Measurements from ENCODE around the gene PSMG3.

The PSMG3 gene

DNA sequence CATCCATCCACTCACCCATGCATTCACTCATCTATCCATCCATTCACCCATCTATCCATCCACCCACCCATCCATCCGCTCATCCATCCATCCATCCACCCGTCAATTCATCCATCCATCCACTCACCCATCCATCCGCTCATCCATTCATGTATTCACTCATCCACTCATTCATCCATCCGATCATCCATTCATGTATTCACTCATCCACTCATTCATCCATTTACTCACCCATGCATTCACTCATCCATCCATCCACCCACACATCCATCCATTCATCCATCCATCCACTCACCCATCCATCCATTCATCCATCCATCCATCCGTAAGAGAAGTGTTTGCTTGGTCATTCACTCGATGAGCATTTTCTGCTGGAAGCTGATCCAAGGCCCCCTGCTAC, 8.7 kb upstream of the PSMG3 start:
- DNase-seq = no peak

GRCh38 chr7:1576521-1577253, 6.9 kb upstream of the PSMG3 start:
- no peak for DNase-seq

DNA sequence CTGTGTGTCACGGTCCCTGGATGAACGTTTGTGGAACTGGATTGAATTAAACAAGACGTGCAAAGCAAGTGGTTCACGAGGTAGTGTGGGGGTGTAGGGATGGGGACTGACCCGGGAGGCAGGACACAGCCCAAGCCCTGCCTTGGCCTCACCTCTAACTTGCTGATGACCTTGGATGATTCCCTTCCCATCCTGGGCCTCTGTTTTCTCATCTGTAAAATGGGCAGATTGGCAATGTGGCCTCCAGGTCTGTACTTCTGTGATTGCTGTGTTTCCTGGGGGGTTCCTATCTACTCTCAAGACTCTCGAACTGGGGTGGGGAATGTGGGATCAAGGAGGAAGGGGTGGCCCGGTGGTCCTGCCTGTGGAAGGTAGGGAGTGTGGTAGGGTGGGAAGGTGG, 6.0 kb upstream of the PSMG3 start:
- DNase-seq = no peak

DNA sequence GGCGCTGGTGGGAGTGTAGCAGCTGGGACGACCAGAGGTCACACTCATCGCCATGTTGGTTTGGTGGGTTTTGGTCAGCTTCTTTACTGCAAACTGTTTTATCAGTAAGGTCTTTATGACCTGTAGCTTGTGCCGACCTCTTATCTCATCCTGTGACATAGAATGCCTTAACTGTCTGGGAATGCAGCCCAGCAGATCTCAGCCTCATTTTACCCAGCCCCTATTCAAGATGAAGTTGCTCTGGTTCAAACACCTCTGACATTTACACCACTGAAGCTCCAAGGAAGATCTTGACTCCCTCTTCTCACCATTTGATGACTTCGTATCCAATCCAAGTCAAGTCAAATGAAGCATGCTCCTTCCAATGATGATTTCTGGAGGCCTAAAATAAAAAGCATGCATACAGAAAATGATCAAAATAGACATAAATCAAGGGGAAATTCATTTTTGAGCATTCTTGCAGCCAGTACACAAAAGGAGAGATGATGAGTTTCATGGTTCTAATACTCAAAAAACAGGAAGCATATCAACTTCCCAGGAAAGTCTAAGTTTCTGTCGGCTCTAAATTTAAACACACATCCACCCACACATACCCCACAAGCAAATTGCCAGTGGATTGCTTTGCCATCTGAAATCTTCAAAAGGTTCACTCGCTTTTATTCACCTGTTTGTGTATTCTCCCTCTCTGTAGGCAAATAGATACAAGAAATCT, 2.4 kb upstream of the PSMG3 start:
- no peak for DNase-seq

GRCh38 chr7:1569440-1569832, 396 bp downstream of the PSMG3 start:
- DNase-seq = no peak

DNA sequence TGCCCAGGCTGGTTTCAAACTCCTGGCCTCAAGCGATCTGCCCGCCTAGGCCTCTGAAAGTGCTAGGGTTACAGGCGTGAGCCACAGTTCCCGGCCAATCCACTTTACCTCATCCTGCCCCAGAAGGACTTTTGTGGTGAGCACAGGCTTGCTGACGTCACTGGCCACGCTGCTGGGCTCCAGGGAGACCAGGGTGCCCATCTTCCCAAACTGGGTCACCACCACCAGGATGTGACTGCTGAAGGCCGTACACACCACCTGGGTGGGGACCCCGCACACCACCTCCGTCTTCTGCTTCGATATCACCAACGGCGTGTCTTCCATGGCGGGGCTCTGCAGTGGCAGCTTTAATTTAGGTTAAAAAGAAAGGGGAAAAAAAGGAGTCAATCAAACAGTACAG, 816 bp downstream of the PSMG3 start:
- peak; percentile 39 to 46 for DNase-seq

DNA sequence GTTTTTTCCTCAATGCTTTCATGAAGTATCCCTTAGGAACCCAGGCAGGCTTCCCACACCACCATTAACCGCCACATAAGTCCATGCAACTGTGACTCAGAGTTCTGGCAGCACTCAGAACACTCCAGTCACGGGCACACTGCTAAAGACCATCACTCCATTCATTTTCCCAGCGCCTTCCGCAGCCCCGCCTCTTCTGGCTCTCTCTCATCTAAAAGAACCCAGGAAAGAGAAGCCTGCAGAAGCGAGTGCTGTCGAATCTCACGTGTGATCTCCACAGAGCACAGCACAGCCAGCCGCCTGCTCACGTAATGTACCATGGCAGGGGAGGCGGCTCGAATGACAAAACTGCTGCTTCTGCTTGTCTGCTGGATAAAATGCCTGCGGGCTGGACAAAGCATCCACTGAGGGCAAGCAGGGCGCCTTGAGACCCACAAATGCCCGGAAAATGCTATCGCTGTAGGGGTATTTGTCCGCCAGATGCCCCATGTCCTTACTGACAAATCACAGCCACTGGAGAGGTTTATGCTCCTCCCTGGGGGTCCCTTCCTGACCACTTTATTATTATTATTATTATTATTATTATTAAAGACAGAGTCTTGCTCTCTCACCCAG, 1.8 kb downstream of the PSMG3 start:
- DNase-seq = no peak

DNA sequence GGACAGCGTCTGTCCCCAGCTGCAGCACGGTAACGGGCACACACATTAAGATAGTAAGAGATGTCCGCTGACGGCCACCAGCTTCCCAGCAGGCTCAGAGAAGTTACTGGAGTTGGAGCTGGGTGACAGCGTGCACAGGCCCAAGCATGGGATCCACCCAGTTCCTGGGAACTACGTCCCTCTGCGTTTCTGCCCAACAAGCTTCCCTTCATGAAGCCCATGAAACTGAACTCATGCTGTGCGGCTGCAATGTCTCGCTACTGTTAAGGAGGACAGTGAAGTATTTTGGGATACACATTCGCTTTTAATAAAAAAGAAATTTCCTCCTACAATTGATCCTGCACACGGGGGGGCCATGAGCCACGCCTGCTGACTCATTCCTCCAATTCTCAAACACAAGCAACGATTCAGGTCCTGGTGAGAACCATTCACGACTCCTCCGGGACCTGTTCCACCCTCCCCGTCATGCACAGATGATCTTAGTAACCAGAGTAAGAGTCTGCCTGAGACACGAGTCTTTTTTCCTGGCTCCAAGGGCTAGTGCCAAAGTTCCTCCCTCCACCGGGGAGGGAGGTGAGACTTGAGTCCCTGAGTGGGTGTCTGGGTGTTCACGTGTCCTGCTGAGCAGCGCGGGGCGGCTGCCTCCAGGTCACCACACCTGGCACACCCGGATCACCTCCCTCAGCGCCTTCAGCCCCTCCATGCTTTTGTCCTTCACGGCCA, 2.6 kb downstream of the PSMG3 start:
- DNase-seq = no peak

- DNase-seq = no peak
Measured at GRCh38 chr7:1566687-1567048, 3.2 kb downstream of the PSMG3 start.

DNA sequence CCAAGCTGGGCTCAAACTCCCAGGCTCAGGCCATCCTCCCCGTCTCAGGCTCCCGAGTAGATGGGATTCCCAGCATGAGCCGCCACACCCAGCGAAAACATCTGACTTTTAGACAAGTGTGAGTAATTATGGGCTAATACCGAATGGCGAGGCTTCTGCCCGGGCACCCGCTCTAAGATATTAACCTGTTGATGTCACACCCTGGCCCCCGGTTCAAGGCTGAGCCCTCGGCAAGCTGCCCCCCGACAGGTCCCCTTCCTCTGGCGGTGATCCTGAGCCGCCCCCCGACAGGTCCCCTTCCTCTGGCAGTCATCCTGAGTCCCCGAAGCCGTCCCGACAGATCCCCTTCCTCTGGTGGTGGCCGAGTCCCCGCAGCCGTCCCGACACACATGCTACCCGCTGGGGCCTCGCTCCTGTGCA, 5.2 kb downstream of the PSMG3 start:
- DNase-seq = no peak

- no peak for DNase-seq
Measured at GRCh38 chr7:1563981-1564602, 5.7 kb downstream of the PSMG3 start.

DNA sequence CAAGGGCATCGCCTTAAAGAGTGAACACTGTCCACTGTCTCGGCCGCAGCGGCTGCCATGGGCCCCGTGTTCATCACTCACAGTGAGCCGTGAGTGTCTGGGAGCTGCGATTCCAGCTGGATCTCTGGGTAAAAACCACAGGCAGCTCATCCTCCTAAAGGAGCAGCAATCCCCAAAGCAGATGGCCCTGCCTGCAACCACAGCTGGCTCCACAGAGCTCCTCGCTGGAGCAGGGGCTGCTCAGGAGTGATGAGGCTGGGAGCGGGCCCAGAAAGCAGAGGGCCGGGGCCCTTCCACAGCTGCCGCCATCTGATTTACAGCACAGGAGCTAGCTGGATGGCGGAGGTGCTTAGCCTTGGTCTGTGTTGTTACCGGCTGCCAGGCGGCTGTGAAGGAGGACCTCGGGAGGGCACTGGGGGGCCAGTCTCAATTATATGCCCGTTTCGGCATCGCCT, 7.2 kb downstream of the PSMG3 start:
- no peak for DNase-seq

GRCh38 chr7:1562116-1562515, 7.7 kb downstream of the PSMG3 start:
- no peak for DNase-seq

GRCh38 chr7:1561036-1561940, 8.5 kb downstream of the PSMG3 start:
- no peak for DNase-seq

GRCh38 chr7:1560620-1561031, 9.2 kb downstream of the PSMG3 start:
- no peak for DNase-seq

GRCh38 chr7:1559626-1560590, 9.9 kb downstream of the PSMG3 start:
- DNase-seq = no peak

DNA sequence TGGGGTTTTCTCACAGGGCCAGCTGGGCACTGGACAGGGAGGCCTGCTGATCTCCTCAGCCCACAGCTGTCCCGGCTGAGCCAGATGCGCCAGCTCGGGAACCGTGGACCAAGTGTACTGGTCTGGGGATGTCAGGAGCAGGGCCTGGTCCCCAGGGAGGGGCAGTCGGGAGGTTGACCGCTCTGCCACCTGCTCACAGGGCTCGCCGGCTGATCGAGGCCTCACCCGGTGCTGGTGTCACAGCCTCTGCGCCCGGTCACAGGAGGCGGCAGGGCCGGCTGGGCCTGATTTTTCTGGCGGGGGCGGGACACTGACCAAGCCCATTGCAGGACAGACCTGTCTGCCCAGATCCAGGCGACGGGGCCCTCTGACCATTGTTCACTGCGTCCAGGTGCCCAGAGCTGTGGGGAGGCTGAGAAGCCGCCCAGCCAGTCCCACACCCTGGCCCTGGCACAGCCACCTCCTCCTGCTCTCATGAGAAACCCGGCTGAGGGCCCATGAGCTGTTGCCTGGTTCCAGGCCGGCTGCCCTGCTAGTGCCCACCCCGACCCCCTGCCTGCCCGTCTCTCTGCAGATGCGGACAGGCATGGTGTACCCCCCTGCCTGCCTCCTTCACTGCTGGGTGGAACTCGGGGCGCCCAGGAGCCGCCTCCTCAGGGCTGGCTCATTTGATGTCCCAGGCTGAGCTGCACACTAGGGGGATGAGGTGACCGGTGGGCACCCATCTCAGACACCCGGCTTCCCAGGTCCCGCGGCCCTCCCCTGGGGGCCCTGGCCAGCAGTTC, 10.8 kb downstream of the PSMG3 start:
- DNase-seq = no peak

GRCh38 chr7:1558181-1558811, 11.5 kb downstream of the PSMG3 start:
- no peak for DNase-seq

- no peak for DNase-seq
Measured at GRCh38 chr7:1557771-1558170, 12.1 kb downstream of the PSMG3 start.

All from SW 1271 (cell line).